HepG2 (cell line): ENCODE results near the gene ZNF575. TPM values are rescaled to one million over a fixed set of nuclear protein-coding genes. Genes with fewer than 3 reads are reported as not detected.

Experiments used
- ATAC-seq: fragments of 200-7000 bp; cut with Tn5 transposase; 3 replicates; pipeline ENCODE4 v1.9.1; 2020; ENCODE audit warnings: mild to moderate bottlenecking, moderate library complexity
- BruUV-seq: library from RNA; stranded (reverse); fragments of 400-500 nt; replicated peaks from 2 replicates; lab custom pipeline; 2021; lab: Mats Ljungman, UMichigan
- CTCF ChIA-PET: fragments of 300-600 bp; formaldehyde crosslinking; extraction: SDS; loops from one replicate; lab custom pipeline; 2021; ENCODE audit warnings: low total read pairs, inconsistent platforms, low intra/inter-chr PET ratio; lab: Yijun Ruan, JAX
- POLR2A ChIA-PET: fragments of 350-600 bp; sonication (Branson Sonifier 250); formaldehyde crosslinking; loops from one replicate; lab custom pipeline; 2020; ENCODE audit warnings: antibody characterized with exemption, inconsistent platforms; lab: Yijun Ruan, JAX
- DNase-seq: peaks from one replicate; pipeline ENCODE4 v3.0.0-alpha.2; 2015; ENCODE audit warnings: low spot score
- FAIRE-seq: peaks from 3 replicates; lab custom pipeline; 2011; peaks lifted over from hg19 to GRCh38; lab: Jason Lieb, UNC
- H2AFZ ChIP-seq: one replicate; pipeline ENCODE4 v1.6.1; 2011; ENCODE audit warnings: low read length, inconsistent platforms
- H3K27ac ChIP-seq: fragments of 300-600 bp; 3 replicates; pipeline ENCODE4 v1.8.0; 2011; ENCODE audit warnings: mixed run types, mild to moderate bottlenecking, mixed read lengths, low read length, inconsistent platforms; ENCODE audit not compliant: insufficient read depth; ENCODE audit errors: extremely low read length
- H3K27me3 ChIP-seq, 2 experiments: fragments of 200-600 bp in 1 of 2; 2 replicates in 1 of 2; 3 replicates in 1 of 2; pipeline versions ENCODE4 v1.6.0 to v1.8.0; 2011; ENCODE audit warnings: low read length in 2 of 2, mild to moderate bottlenecking in 2 of 2, moderate library complexity in 2 of 2, inconsistent platforms in 1 of 2; ENCODE audit not compliant: insufficient read depth in 2 of 2, control insufficient read depth in 1 of 2
- H3K36me3 ChIP-seq, 2 experiments: fragments of 200-600 bp in 1 of 2; replicated peaks in 1 of 2; 2 replicates in 1 of 2; 3 replicates in 1 of 2; pipeline versions ENCODE4 v1.5.1 to v1.8.0; 2011; ENCODE audit warnings: low read length in 2 of 2, inconsistent platforms in 1 of 2; ENCODE audit not compliant: insufficient read depth in 2 of 2, control insufficient read depth in 1 of 2
- H3K4me1 ChIP-seq: 2 replicates; pipeline ENCODE4 v1.5.1; 2012; ENCODE audit warnings: low read length, inconsistent platforms; ENCODE audit not compliant: insufficient read depth
- H3K4me2 ChIP-seq: 2 replicates; pipeline ENCODE4 v1.6.0; 2011; ENCODE audit warnings: low read depth, low read length, inconsistent platforms
- H3K4me3 ChIP-seq, 3 experiments: fragments of 200-600 bp in 1 of 3; sonication (generic), shearing (Covaris generic) in 1 of 3; replicated peaks in 1 of 3; 2 replicates each; pipeline ENCODE4 v1.5.1; 2011 to 2016; ENCODE audit warnings: low read length in 3 of 3, inconsistent platforms in 2 of 3, low read depth in 2 of 3, mild to moderate bottlenecking in 2 of 3, control low read depth in 1 of 3, mixed read lengths in 1 of 3; ENCODE audit not compliant: insufficient read depth in 1 of 3
- H3K79me2 ChIP-seq: one replicate; pipeline ENCODE4 v1.6.1; 2011; ENCODE audit warnings: low read length, inconsistent platforms; ENCODE audit not compliant: insufficient read depth
- H3K9ac ChIP-seq: 2 replicates; pipeline ENCODE4 v1.6.0; 2011; ENCODE audit warnings: mild to moderate bottlenecking, low read depth, low read length, inconsistent platforms; ENCODE audit not compliant: insufficient read depth
- H3K9me3 ChIP-seq: 2 replicates; pipeline ENCODE4 v1.5.1; 2012; ENCODE audit warnings: mild to moderate bottlenecking, low read length
- H4K20me1 ChIP-seq: 2 replicates; pipeline ENCODE4 v1.6.0; 2011; ENCODE audit warnings: inconsistent platforms, mild to moderate bottlenecking, low read length, moderate library complexity; ENCODE audit not compliant: insufficient read depth
- FOXA1 ChIP-seq, 2 experiments: fragments of 450-650 bp in 1 of 2; sonication (generic) in 1 of 2; formaldehyde crosslinking in 1 of 2; IDR thresholded peaks; 2 replicates each; pipeline versions ENCODE4 v1.4.0 to v1.6.1; 2016 to 2020; ENCODE audit warnings: missing genetic modification reagents in 1 of 2
- KDM4B ChIP-seq: sonication (generic); formaldehyde crosslinking; IDR thresholded peaks from 2 replicates; pipeline ENCODE4 v1.4.0; 2020; ENCODE audit warnings: missing genetic modification reagents
- LBX2 ChIP-seq: sonication (generic); formaldehyde crosslinking; IDR thresholded peaks from 2 replicates; pipeline ENCODE4 v1.5.0; 2020; ENCODE audit warnings: missing genetic modification reagents, mild to moderate bottlenecking, borderline replicate concordance
- NR2F6 ChIP-seq, 2 experiments: IDR thresholded peaks; 2 replicates each; pipeline ENCODE4 v1.6.1; 2016; ENCODE audit warnings: antibody characterized with exemption in 1 of 2, mild to moderate bottlenecking in 1 of 2
- RFXAP ChIP-seq: sonication (generic); formaldehyde crosslinking; IDR thresholded peaks from 2 replicates; pipeline ENCODE4 v1.4.0; 2020; ENCODE audit warnings: missing genetic modification reagents, borderline replicate concordance
- ZNF235 ChIP-seq: sonication (generic); formaldehyde crosslinking; IDR thresholded peaks from 2 replicates; pipeline ENCODE4 v1.8.1; 2023; ENCODE audit warnings: mild to moderate bottlenecking, missing genetic modification reagents, borderline replicate concordance
- ZNF629 ChIP-seq: sonication (generic); formaldehyde crosslinking; conservative IDR thresholded peaks from 2 replicates; pipeline ENCODE4 v1.5.0; 2020; ENCODE audit warnings: missing genetic modification reagents
- ZNF652 ChIP-seq: IDR thresholded peaks from 2 replicates; pipeline ENCODE4 v1.6.1; 2016; ENCODE audit warnings: low read depth, borderline replicate concordance
- WGBS: methylation state at CpG from one replicate; pipeline ENCODE4 v1.1.6; 2017; ENCODE audit warnings: low lambda C conversion rate; 5-methylcytosine and 5-hydroxymethylcytosine counted together
- in situ Hi-C: cut with HindIII; loops from 2 replicates; pipeline ENCODE4 v1.10.0; 2017; ENCODE audit warnings: low pct_unique_long_range_greater_than_20kb; ENCODE audit not compliant: extremely low pct_ligation_motif_present
- intact Hi-C: fragments of 100-400 bp; cut with micrococcal nuclease; formaldehyde crosslinking; loops from one replicate; pipeline ENCODE4 v1.10.0; 2022; ENCODE audit not compliant: unreplicated experiment
- polyA plus RNA-seq, 8 experiments: library from polyadenylated mRNA; depleted of rRNA in 3 of 8; stranded (reverse) in 7 of 8; unstranded in 1 of 8; fragments of >200 nt; fragmentation: Illumina TruSeq in 4 of 8; extraction: Trizol in 4 of 8; gene quantifications; 2 replicates each; pipeline versions ENCODE4 v1.2.1 to v1.2.3, GENCODE V29; 2011 to 2016; ENCODE audit warnings: low read depth in 4 of 8, missing spikeins in 1 of 8, mixed read lengths in 1 of 8; ENCODE audit not compliant: insufficient read depth in 1 of 8
- total RNA-seq, 5 experiments: library from RNA; depleted of rRNA; stranded (reverse); fragments of >200 nt; fragmentation: Illumina TruSeq; extraction: Trizol; gene quantifications; 2 replicates each; pipeline ENCODE4 v1.2.3, GENCODE V29; 2016; ENCODE audit warnings: low read depth in 1 of 5

ZNF575 gene
- total and polyA plus RNA-seq, 2 of the 13 experiments (the other 11 are each of a cell fraction or from before 2014, with no cell fraction given), result 0.17 to 0.27 TPM

- ChIA-PET POLR2A (interaction anchor here (1.0 to 2.2 kb wide), 8 partner anchors 12 to 163 kb away, joined by 3 to 47 read pairs (median 10); no protein-coding TSS in a partner anchor), CTCF (interaction anchor here (1.6 kb wide), 1 partner anchor 58 kb away, joined by 10 read pairs; no protein-coding TSS in a partner anchor)
- Histone ChIP-seq H3K9me3 (no peaks in the 10 kb centered on the region), H3K4me3 (peak overlapping the region in 2 of 3 experiments; percentile 81 to 95; a peak in 3 of 6 replicates), H4K20me1 (no peaks in the 10 kb centered on the region), H3K36me3 (peaks cover 1 to 4% of the 10 kb centered on the region in 2 experiments; a peak in 2 of 5 replicates), H3K9ac (peak overlapping the region; percentile 75; the same call in 1 of the 2 replicates), H3K4me1 (peaks cover 37% of the 10 kb centered on the region), H3K4me2 (peak overlapping the region; percentile 84), H3K27me3 (no peaks in the 10 kb centered on the region; a peak in 1 of 5 replicates), H3K27ac (peak overlapping the region; percentile 79), H2AFZ (no peak overlapping the region), H3K79me2 (peaks cover 11% of the 10 kb centered on the region)
- intact Hi-C loops, result loop anchor here (2.0 kb wide), 1 partner anchor 42 kb away; no protein-coding TSS in a partner anchor
- DNase-seq (no peak), ATAC-seq (no peak), FAIRE-seq (no peak)
- WGBS, result 84% methylated on average over 3 of the region's 3 CpGs
- BruUV-seq, result no TSS peak
- in situ Hi-C loops, result no loop called here
- TF ChIP-seq LBX2 (CRISPR knock-in tag) (no peak), FOXA1 (IDR thresholded peaks at IDR 0.05) (no peak), FOXA1 (CRISPR knock-in tag; IDR thresholded peaks at IDR 0.05) (no peak), ZNF652 (CRISPR knock-in tag) (peak; percentile 51; the same call in 1 of the 2 replicates), NR2F6 (IDR thresholded peaks at IDR 0.05) (peak; percentile 31; the same call in 1 of the 2 replicates), NR2F6 (CRISPR knock-in tag; IDR thresholded peaks at IDR 0.05) (no peak; the same call in 1 of the 2 replicates)
Measured at GRCh38 chr19:43505186-43505456, 27.9 kb upstream of the ZNF575 start.

GRCh38 chr19:43505941-43506340, 27.0 kb upstream of the ZNF575 start:
- H3K79me2 ChIP-seq, result peaks cover 11% of the 10 kb centered on the region
- H3K36me3 ChIP-seq, result peaks cover 1 to 8% of the 10 kb centered on the region in 2 experiments; a peak in 3 of 5 replicates
- no peaks in the 10 kb centered on the region; a peak in 1 of 5 replicates for H3K27me3 ChIP-seq
- no peak overlapping the region for H3K4me2 ChIP-seq
- no peaks in the 10 kb centered on the region for H3K9me3 ChIP-seq
- no peak overlapping the region for H3K9ac ChIP-seq
- WGBS, result 97% methylated on average over 5 of the region's 5 CpGs
- H3K27ac ChIP-seq, result no peak overlapping the region
- POLR2A ChIA-PET, result no interaction called here
- no peaks in the 10 kb centered on the region for H4K20me1 ChIP-seq
- H3K4me3 ChIP-seq, result no peak overlapping the region
- no peak overlapping the region for H2AFZ ChIP-seq
- in situ Hi-C loops, result no loop called here
- ATAC-seq, result no peak
- no peak for FAIRE-seq
- DNase-seq, result no peak
- CTCF ChIA-PET, result no interaction called here
- intact Hi-C loops, result loop anchor here (2.0 kb wide), 1 partner anchor 43 kb away; no protein-coding TSS in a partner anchor
- TF ChIP-seq RFXAP (CRISPR knock-in tag), result no peak
- 0 out of 2 replicates have a peak, but pooled peaks have one; percentile 1 for TF ChIP-seq ZNF235 (CRISPR knock-in tag)
- TF ChIP-seq KDM4B (CRISPR knock-in tag), result no peak
- TF ChIP-seq ZNF629 (CRISPR knock-in tag), result peak; percentile 45; the same call in 1 of the 2 replicates
- peaks cover 34% of the 10 kb centered on the region for H3K4me1 ChIP-seq
- no TSS peak for BruUV-seq
